ENCODE measurements around the gene SYNPO. TPM values are rescaled to one million over a fixed set of nuclear protein-coding genes. Genes with fewer than 3 reads are reported as not detected.

The SYNPO gene
- total RNA-seq, 1 donor from 2014 or later: 0.41 TPM

DNA sequence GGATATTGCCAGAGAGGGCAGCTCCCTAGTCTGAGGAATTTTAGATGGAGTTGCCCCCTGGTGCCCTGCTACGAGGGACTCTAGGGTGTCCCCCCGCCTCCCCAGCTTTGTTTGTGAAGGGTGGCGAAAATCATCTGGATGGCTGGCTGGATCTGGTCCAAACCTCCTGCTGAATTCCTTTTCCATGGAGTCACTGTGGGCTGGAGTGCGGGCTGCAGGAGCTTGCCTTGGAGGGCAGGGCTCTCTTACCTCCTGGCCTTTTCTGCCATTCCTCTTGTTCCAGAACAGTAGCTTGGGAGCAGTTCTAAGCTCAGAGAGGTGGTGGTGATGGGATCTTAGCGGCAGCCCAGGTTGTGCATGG lies 2.1 kb downstream of the SYNPO start:
- no peak overlapping the region for H3K4me3 ChIP-seq
- no peaks in the 10 kb centered on the region for H4K20me1 ChIP-seq (ENCODE audit: low read depth)
- H3K27me3 Mint-ChIP-seq (ENCODE audit: insufficient read depth, low read depth): peaks cover 16% of the 10 kb centered on the region
- peak; percentile 12 for DNase-seq (ENCODE audit: low spot score)
- H3K4me2 ChIP-seq: no peak overlapping the region
- H3K27me3 ChIP-seq: no peaks in the 10 kb centered on the region
- H3K4me3 Mint-ChIP-seq: no peak overlapping the region
- H2AFZ ChIP-seq (replicated peaks): no peak overlapping the region
- H3K36me3 Mint-ChIP-seq: no peaks in the 10 kb centered on the region
- no peaks in the 10 kb centered on the region for H3K9me3 Mint-ChIP-seq
- TF ChIP-seq EZH2phosphoT487 (IDR thresholded peaks at IDR 0.05): no peak
- TF ChIP-seq EZH2 (IDR thresholded peaks at IDR 0.05): no peak
- TF ChIP-seq, protein P1, sequence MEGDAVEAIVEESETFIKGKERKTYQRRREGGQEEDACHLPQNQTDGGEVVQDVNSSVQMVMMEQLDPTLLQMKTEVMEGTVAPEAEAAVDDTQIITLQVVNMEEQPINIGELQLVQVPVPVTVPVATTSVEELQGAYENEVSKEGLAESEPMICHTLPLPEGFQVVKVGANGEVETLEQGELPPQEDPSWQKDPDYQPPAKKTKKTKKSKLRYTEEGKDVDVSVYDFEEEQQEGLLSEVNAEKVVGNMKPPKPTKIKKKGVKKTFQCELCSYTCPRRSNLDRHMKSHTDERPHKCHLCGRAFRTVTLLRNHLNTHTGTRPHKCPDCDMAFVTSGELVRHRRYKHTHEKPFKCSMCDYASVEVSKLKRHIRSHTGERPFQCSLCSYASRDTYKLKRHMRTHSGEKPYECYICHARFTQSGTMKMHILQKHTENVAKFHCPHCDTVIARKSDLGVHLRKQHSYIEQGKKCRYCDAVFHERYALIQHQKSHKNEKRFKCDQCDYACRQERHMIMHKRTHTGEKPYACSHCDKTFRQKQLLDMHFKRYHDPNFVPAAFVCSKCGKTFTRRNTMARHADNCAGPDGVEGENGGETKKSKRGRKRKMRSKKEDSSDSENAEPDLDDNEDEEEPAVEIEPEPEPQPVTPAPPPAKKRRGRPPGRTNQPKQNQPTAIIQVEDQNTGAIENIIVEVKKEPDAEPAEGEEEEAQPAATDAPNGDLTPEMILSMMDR (IDR thresholded peaks at IDR 0.05): no peak
- no peak overlapping the region for H3K9ac ChIP-seq
- no peaks in the 10 kb centered on the region for H3K79me2 ChIP-seq (ENCODE audit: low read depth)
- no peak overlapping the region for H3K27ac Mint-ChIP-seq
- H3K27ac ChIP-seq: no peak overlapping the region
- H3F3A ChIP-seq (ENCODE audit: low read depth): peaks cover 42% of the 10 kb centered on the region
- peaks cover 60% of the 10 kb centered on the region for H3K4me1 Mint-ChIP-seq
- peaks cover 64% of the 10 kb centered on the region for H3K4me1 ChIP-seq
- H3K36me3 ChIP-seq: no peaks in the 10 kb centered on the region
- no peaks in the 10 kb centered on the region for H3K9me3 ChIP-seq (ENCODE audit: low read depth)

DNA sequence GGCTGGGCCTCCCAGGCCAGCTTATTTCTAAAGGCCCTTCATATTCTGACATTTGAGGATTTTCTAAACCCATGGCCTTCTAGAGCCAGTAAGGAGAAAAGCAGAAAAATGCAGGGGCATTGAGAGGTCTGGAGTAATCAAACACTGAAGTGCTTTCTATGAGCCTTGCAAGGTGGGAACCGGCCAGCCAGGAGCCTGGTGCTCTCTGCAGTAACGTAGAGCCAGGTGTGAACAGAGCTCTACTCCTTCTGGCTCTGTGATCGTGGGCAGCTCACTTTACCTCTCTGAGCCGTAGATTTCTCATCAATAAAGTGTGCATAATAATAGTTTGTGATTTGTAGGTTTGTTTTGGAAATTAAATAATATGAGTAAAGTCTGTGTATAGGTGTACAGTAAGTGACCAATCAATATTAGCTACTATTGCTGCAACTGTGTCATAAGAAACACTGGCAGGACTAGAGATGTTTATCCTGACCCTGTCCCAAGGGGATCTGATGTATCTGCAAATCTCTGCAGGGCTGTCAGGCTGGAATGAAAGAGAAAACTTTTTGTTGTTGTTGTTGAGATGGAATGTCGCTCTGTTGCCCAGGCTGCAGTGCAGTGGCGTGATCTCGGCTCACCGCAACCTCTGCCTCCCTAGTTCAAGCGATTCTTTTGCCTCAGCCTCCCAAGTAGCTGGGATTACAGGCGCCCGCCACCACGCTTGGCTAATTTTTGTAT lies 2.7 kb downstream of the SYNPO start:
- Mint-ChIP-seq H3K4me1 (peaks cover 59% of the 10 kb centered on the region), H3K36me3 (no peaks in the 10 kb centered on the region), H3K9me3 (no peaks in the 10 kb centered on the region), H3K27ac (no peak overlapping the region), H3K27me3 (ENCODE audit: insufficient read depth, low read depth) (peaks cover 14% of the 10 kb centered on the region), H3K4me3 (no peak overlapping the region)
- DNase-seq (ENCODE audit: low spot score): peak; percentile 1
- H4K20me1 ChIP-seq (ENCODE audit: low read depth): no peaks in the 10 kb centered on the region
- H3K27me3 ChIP-seq: no peaks in the 10 kb centered on the region
- TF ChIP-seq EZH2phosphoT487 (IDR thresholded peaks at IDR 0.05): no peak
- TF ChIP-seq, protein P1 (IDR thresholded peaks at IDR 0.05): no peak
- TF ChIP-seq EZH2 (IDR thresholded peaks at IDR 0.05): no peak
- H3K4me3 ChIP-seq: no peak overlapping the region
- H3K4me2 ChIP-seq: no peak overlapping the region
- H3K9me3 ChIP-seq (ENCODE audit: low read depth): no peaks in the 10 kb centered on the region
- H3K27ac ChIP-seq: no peak overlapping the region
- H3K9ac ChIP-seq: no peak overlapping the region
- H3F3A ChIP-seq (ENCODE audit: low read depth): peaks cover 36% of the 10 kb centered on the region
- peaks cover 64% of the 10 kb centered on the region for H3K4me1 ChIP-seq
- no peaks in the 10 kb centered on the region for H3K79me2 ChIP-seq (ENCODE audit: low read depth)
- H3K36me3 ChIP-seq: no peaks in the 10 kb centered on the region
- no peak overlapping the region for H2AFZ ChIP-seq (replicated peaks)

DNA sequence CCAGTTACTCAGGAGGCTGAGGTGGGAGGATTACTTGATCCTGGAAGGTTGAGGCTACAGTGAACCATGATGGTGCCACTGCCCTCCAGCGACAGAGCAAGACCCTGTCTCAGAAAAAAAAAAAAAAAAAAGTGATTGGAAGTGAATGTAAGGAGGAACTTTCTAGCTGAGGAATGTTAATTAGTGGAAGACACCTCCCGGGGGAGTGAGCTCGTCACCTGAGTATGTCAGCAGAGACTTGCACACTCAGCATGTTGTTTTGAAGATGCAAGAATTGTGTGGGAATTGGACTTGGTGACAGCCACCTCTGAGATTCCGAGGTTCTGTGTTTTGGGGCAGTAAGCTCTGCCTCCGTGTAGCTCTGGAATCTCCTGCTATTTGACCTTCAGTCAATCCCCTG lies 3.6 kb downstream of the SYNPO start:
- H3K4me3 ChIP-seq: no peak overlapping the region
- no peaks in the 10 kb centered on the region for H3K9me3 Mint-ChIP-seq
- H3F3A ChIP-seq (ENCODE audit: low read depth): peaks cover 28% of the 10 kb centered on the region
- no peaks in the 10 kb centered on the region for H3K36me3 ChIP-seq
- no peak overlapping the region for H3K27ac Mint-ChIP-seq
- no peaks in the 10 kb centered on the region for H3K9me3 ChIP-seq (ENCODE audit: low read depth)
- DNase-seq (ENCODE audit: low spot score): peak; percentile 41
- TF ChIP-seq EZH2 (IDR thresholded peaks at IDR 0.05) (no peak), EZH2phosphoT487 (IDR thresholded peaks at IDR 0.05) (no peak)
- TF ChIP-seq, protein P1 (IDR thresholded peaks at IDR 0.05): no peak
- no peaks in the 10 kb centered on the region for H4K20me1 ChIP-seq (ENCODE audit: low read depth)
- no peaks in the 10 kb centered on the region for H3K36me3 Mint-ChIP-seq
- H3K9ac ChIP-seq: no peak overlapping the region
- H2AFZ ChIP-seq (replicated peaks): no peak overlapping the region
- no peaks in the 10 kb centered on the region for H3K27me3 ChIP-seq
- H3K79me2 ChIP-seq (ENCODE audit: low read depth): no peaks in the 10 kb centered on the region
- no peak overlapping the region for H3K27ac ChIP-seq
- H3K4me1 ChIP-seq: peaks cover 56% of the 10 kb centered on the region
- no peak overlapping the region for H3K4me3 Mint-ChIP-seq
- H3K4me1 Mint-ChIP-seq: peaks cover 59% of the 10 kb centered on the region
- H3K4me2 ChIP-seq: peak overlapping the region; percentile 63
- H3K27me3 Mint-ChIP-seq (ENCODE audit: insufficient read depth, low read depth): peaks cover 14% of the 10 kb centered on the region

All from neural progenitor cell (in vitro differentiated cells).